OCI-LY3 (cell line): ENCODE results near the gene ROCK2.

Experiments
- H2AFZ ChIP-seq: fragments of 200-600, 300-600 bp; shearing (Covaris generic); 2 replicates; pipeline ENCODE4 v1.6.0; 2014; ENCODE audit warnings: antibody characterized with exemption, low read depth, low read length
- H3K27ac ChIP-seq: fragments of 200-600, 300-600 bp; sonication (generic); 2 replicates; pipeline ENCODE4 v1.5.1; 2014; ENCODE audit warnings: mild to moderate bottlenecking, low read length, moderate library complexity, mixed read lengths
- H3K27me3 ChIP-seq: fragments of 200-600, 300-600 bp; sonication (generic); 2 replicates; pipeline ENCODE4 v1.6.1; 2014; ENCODE audit warnings: low read depth, low read length, mixed read lengths
- H3K36me3 ChIP-seq: fragments of 200-600, 300-600 bp; sonication (generic); replicated peaks from 2 replicates; pipeline ENCODE3; 2014; ENCODE audit warnings: low read depth, low read length, mixed read lengths
- H3K4me1 ChIP-seq: fragments of 300-600, 200-600 bp; sonication (generic); 2 replicates; pipeline ENCODE4 v1.6.1; 2014; ENCODE audit warnings: low read length, mixed read lengths
- H3K4me2 ChIP-seq: fragments of 200-600, 300-600 bp; sonication (generic); 2 replicates; pipeline ENCODE4 v1.6.1; 2014; ENCODE audit warnings: low read length, mixed read lengths
- H3K4me3 ChIP-seq: fragments of 300-600, 200-600 bp; sonication (generic); 2 replicates; pipeline ENCODE4 v1.5.1; 2014; ENCODE audit warnings: antibody characterized with exemption, mild to moderate bottlenecking, low read length, moderate library complexity
- H3K79me2 ChIP-seq: fragments of 300-600, 200-600 bp; shearing (Covaris generic); 2 replicates; pipeline ENCODE4 v1.6.1; 2014; ENCODE audit warnings: mild to moderate bottlenecking, low read length, mixed read lengths
- H3K9ac ChIP-seq: fragments of 300-600, 200-600 bp; shearing (Covaris generic); 2 replicates; pipeline ENCODE4 v1.6.0; 2014; ENCODE audit warnings: mild to moderate bottlenecking, low read length, moderate library complexity
- H3K9me3 ChIP-seq: fragments of 200-600, 300-600 bp; shearing (Covaris generic); 2 replicates; pipeline ENCODE4 v1.6.1; 2014; ENCODE audit warnings: low read length, mixed read lengths; ENCODE audit not compliant: insufficient read depth
- H4K20me1 ChIP-seq: fragments of 200-600, 300-600 bp; sonication (generic); 2 replicates; pipeline ENCODE4 v1.6.1; 2016; ENCODE audit warnings: low read length, mixed read lengths; ENCODE audit not compliant: insufficient read depth
- CTCF ChIP-seq: fragments of 200-600, 300-600 bp; sonication (generic); IDR thresholded peaks from 2 replicates; pipeline ENCODE4 v1.5.1; 2014; ENCODE audit warnings: antibody characterized with exemption, low read length, low read depth
- EZH2phosphoT487 ChIP-seq: fragments of 200-600 bp; shearing (Covaris generic); IDR thresholded peaks from 2 replicates; pipeline ENCODE4 v1.6.1; 2018; ENCODE audit warnings: antibody characterized with exemption, mixed run types, low read depth

ROCK2 gene

GRCh38 chr2:11355194-11356053 is 11.0 kb upstream of the ROCK2 start:
- Histone ChIP-seq H2AFZ (no peak overlapping the region), H3K79me2 (no peaks in the 10 kb centered on the region), H3K4me1 (no peaks in the 10 kb centered on the region), H3K27me3 (peaks cover 2% of the 10 kb centered on the region), H3K36me3 (no peaks in the 10 kb centered on the region), H3K9ac (no peak overlapping the region), H4K20me1 (no peaks in the 10 kb centered on the region), H3K4me3 (no peak overlapping the region), H3K27ac (no peak overlapping the region), H3K9me3 (no peaks in the 10 kb centered on the region), H3K4me2 (no peak overlapping the region)
- TF ChIP-seq CTCF: no peak

GRCh38 chr2:11354363-11355154 is 10.1 kb upstream of the ROCK2 start:
- no peak overlapping the region for H2AFZ ChIP-seq
- H3K36me3 ChIP-seq: no peaks in the 10 kb centered on the region
- no peaks in the 10 kb centered on the region for H3K79me2 ChIP-seq
- H4K20me1 ChIP-seq: no peaks in the 10 kb centered on the region
- TF ChIP-seq EZH2phosphoT487 (no peak), CTCF (no peak)
- peaks cover 10% of the 10 kb centered on the region for H3K27me3 ChIP-seq
- H3K4me1 ChIP-seq: no peaks in the 10 kb centered on the region
- H3K27ac ChIP-seq: no peak overlapping the region
- H3K4me2 ChIP-seq: no peak overlapping the region
- H3K9ac ChIP-seq: no peak overlapping the region
- no peak overlapping the region for H3K4me3 ChIP-seq
- H3K9me3 ChIP-seq: no peaks in the 10 kb centered on the region

GRCh38 chr2:11352781-11353537 is 8.5 kb upstream of the ROCK2 start:
- no peaks in the 10 kb centered on the region for H3K9me3 ChIP-seq
- no peaks in the 10 kb centered on the region for H3K36me3 ChIP-seq
- no peaks in the 10 kb centered on the region for H4K20me1 ChIP-seq
- no peaks in the 10 kb centered on the region for H3K79me2 ChIP-seq
- TF ChIP-seq EZH2phosphoT487 (no peak), CTCF (no peak)
- no peak overlapping the region for H3K27ac ChIP-seq
- no peak overlapping the region for H3K4me2 ChIP-seq
- no peak overlapping the region for H3K9ac ChIP-seq
- no peak overlapping the region for H2AFZ ChIP-seq
- peaks cover 22% of the 10 kb centered on the region for H3K27me3 ChIP-seq
- H3K4me3 ChIP-seq: no peak overlapping the region
- no peaks in the 10 kb centered on the region for H3K4me1 ChIP-seq

- no peak overlapping the region for H3K27ac ChIP-seq
- no peak overlapping the region for H2AFZ ChIP-seq
- H3K9me3 ChIP-seq: no peaks in the 10 kb centered on the region
Observed at GRCh38 chr2:11348209-11348749, 3.8 kb upstream of the ROCK2 start.

More at GRCh38 chr2:11348209-11348749, 3.8 kb upstream of the ROCK2 start:
- Histone ChIP-seq H4K20me1 (peaks cover 4% of the 10 kb centered on the region), H3K27me3 (peaks cover 22% of the 10 kb centered on the region), H3K9ac (no peak overlapping the region), H3K4me2 (no peak overlapping the region), H3K79me2 (peaks cover 9% of the 10 kb centered on the region), H3K4me3 (no peak overlapping the region), H3K4me1 (peaks cover 3% of the 10 kb centered on the region), H3K36me3 (no peaks in the 10 kb centered on the region)
- TF ChIP-seq CTCF: no peak
- TF ChIP-seq EZH2phosphoT487: no peak
